Activated CD8-positive, alpha-beta memory T cell treated with anti-CD3 and anti-CD28 coated beads for 1 hour (primary cell): ENCODE results near the gene UBE2H.
"Not testable (repeated sequence)": the region's sequence is repeated elsewhere in the genome, so short reads cannot be mapped to it uniquely, and the experiment has no call there.

ENCODE experiments used
- DNase-seq, 2 donors: peaks; one replicate each; pipeline ENCODE4 v3.0.0-alpha.2; 2020; ENCODE audit warnings: low read depth in 1 of 2; ENCODE audit errors: extremely low read depth in 1 of 2

The UBE2H gene

DNA sequence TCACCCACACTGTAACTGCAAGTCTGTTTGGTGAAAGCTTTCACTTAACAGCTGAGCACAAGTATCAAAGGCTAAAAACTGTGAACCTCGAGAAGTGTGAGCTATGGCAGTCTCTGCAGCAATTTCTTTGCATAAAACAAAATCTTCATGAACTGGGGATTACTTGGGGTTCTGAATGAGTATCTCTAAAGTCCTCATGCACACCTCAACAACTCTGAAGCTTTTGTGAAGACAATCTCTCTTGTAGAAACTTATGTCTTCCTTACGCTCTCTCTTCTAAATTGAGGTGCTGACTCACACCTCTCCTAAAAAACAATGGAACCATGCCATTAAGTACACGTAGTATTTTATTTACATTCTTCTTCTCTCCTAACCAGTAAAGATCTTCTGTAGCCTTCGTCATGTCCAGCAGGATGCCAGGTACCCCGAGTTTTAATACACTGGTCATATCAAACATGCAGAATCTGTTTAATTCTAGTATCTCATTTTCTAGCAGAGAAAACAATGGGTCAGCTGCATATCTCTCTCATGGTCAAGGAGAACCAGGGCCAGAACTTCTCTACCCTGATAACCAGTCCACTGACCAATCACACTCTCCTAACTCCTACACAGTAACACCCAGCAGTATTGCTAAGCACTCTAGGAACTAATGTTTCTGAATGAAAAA, 76.9 kb downstream of the UBE2H start:
- no peak for DNase-seq

GRCh38 chr7:129875160-129875559, 77.6 kb downstream of the UBE2H start:
- DNase-seq = no peak

DNA sequence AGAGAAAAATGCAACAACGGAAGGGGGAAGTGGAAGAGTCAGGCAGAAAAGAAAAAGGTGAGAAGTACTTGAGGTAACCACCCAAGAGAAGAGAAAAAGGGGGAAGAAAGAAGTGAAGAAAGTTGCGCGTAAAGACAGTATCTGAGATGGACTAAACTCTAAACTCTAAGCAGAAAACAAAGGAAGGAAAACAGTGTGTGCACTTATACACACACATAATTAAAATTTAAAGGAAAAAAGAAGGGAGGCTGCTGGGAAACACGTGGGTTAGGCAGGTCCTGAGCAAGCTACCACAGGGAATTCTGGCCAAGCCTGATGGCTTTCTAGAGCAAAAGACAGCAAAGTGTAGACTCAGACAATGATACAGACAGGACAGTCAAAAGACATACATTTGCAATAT, 78.0 kb downstream of the UBE2H start:
- DNase-seq = no peak

DNA sequence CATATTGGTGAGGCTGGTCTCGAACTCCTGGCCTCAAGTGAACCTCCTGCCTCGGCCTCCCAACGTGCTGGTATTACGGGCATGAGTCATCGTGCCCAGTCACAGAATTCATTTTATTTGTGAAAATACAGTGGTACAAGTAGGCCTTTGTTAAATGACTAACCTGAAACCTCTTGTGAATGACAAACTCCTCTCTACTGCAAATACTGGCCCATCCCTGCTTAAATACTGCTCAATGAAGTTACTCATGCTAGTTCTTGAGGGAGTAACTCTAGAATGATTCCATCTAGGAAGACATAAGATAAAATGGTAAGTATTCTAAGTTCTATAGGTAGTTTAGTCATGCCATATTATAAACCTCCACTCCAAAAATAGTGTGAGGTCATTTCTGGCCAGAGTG, 80.7 kb downstream of the UBE2H start:
- no peak for DNase-seq

DNA sequence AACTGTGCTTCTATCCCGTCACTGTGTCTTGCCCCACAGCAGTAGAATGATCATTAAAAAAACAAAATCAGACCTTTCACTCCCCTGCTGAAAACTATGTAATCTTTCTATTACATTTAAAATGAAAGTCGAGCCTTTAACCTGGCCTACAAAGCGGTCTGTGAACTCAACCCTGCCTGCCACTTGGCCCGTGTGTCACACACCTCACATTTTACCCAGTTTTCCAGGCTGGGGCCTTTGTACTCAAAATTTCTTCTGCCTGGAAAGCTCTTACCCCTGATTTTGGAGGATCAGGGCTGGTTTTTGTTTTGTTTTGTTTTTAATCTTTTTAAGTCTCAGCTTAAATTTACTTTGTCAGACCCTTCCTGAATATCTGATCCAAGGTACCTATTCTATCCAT, 82.1 kb downstream of the UBE2H start:
- no peak for DNase-seq

- DNase-seq = no peak
Observed at GRCh38 chr7:129866251-129866650, 86.5 kb downstream of the UBE2H start.

GRCh38 chr7:129865925-129866201, 86.9 kb downstream of the UBE2H start:
- DNase-seq = no peak

GRCh38 chr7:129865093-129865924, 87.5 kb downstream of the UBE2H start:
- no peak for DNase-seq

DNA sequence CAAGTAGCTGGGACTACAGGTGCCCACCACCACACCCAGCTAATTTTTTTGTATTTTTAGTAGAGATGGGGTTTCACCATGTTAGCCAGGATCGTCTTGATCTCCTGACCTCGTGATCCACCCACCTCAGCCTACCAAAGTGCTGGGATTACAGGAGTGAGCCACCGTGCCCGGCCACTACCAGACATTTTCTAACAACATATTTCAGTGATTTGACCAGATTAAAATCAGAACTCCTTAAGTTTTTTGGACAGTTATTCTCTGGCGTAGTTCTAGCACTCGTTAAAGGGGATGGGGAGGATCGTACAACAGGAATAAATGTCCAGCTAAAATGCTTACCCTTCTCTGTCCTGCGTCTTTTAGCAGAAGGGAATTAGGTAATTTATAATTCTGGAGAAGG, 88.1 kb downstream of the UBE2H start:
- DNase-seq = not testable (repeated sequence)

DNA sequence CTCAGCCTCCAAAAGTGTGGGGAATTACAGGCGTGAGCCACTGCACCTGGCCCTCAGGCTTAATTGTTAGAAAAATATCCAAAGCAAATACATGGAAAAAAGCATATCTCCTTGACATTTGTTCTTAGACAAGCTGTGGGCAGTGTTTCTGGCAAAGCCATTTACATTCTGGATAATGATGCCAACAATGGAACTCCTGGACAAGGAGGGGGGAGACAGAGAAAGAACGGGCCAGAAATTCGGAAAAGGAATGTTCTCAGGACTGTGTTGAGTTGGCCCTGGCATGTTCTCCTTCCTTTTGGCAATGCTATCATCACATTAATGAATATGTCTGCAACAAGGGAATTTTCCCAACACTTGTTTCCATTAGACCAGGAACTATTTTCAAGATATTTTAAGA, 88.7 kb downstream of the UBE2H start:
- DNase-seq = no peak

DNA sequence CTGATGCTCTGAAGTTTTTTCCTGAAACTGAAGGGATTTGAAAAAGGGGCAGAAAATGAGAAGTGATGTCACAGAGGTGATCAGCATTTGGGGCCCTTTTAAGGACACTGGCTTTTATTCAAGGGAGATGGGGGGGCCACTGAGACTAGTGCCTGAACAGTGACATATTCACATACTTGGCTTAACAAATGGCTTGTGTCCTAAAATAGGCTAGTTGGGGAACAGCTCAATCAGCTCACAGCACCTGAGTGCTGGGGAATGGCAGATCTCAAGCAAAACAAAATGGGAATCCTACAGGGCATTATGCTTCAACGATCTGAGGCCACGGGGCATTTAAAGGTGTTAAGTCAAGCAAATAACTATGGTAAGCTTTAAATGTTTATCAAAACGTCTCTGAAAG, 90.1 kb downstream of the UBE2H start:
- no peak for DNase-seq

- DNase-seq = not testable (repeated sequence)
Observed at GRCh38 chr7:129860784-129861183, 92.0 kb downstream of the UBE2H start.

GRCh38 chr7:129859183-129859582, 93.6 kb downstream of the UBE2H start:
- no peak for DNase-seq

DNA sequence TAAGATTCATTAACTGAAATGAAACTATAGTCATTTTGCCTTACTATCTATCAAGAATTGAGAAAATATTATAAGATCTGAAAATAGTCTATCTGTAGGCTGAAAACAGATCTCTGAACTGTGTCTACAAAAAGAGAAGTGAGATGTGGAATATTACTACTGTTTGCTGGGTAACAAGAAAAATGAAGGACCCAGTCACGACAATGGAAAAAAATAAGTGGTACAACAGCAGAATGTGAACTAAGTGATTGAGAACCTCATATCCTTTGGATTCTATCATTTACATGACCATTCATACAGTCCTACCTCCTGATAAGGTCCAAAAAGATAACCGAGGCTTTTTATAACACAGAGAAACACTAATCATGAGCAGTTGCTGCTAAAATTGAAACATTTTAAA, 94.3 kb downstream of the UBE2H start:
- no peak for DNase-seq

- DNase-seq = no peak
Observed at GRCh38 chr7:129857313-129857712, 95.4 kb downstream of the UBE2H start.

DNA sequence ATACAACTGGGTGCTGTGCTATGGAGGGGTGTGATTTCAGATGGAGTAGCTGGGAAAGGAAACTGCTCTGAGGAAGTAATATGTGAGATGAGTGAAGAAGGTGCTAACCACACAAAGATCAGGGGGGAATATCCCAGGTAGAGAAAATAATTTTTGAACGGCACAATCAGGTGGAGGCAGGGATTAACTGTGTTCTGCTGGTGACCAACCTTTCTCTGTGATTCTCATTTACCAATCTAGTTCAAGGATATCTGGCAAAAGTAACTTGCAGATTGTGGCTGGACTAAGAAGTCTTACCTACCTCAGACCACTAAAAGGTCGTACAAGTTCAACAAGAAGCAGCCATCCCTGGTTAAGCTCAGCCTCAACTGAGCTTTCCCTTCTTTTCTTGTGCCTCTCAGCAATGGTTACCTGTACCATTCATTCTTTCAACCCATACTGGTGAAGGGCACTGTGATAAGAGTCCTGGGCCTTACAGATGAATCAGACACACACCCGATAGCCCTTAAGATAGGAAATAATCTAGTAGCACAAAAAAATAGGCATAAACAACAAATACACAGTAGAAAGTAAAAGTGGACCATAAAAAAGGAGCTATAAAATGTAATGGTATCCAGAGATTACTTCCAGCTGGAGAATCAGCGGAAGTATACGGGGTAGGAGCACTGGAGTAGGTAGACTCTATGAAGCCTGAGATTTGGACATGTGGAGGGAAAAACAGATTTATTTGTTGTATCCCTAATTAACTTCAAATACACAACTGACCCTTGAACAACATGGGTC, 96.6 kb downstream of the UBE2H start:
- DNase-seq = no peak

GRCh38 chr7:129855234-129855673, 97.5 kb downstream of the UBE2H start:
- no peak for DNase-seq

GRCh38 chr7:129854401-129854800, 98.4 kb downstream of the UBE2H start:
- DNase-seq = no peak

- no peak for DNase-seq
Observed at GRCh38 chr7:129853661-129854268, 99.0 kb downstream of the UBE2H start.

DNA sequence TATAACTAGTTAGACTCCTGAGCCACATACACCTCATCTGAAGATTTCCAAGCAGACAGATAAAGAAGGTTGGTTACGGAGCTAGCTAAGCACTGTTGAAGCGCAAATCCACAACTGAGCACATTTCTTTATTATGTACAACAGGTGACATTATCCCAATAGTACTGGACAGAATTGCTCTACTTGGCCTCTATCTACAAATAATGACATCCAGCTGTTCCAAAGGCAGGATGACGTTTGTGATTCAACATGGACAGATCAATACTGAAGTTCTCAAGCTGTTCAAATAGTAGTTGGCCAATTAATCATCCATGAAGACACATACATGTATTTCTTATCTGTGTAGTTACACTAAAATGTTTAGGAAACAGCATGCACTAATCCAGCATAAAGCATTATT, 101.0 kb downstream of the UBE2H start:
- DNase-seq = no peak

DNA sequence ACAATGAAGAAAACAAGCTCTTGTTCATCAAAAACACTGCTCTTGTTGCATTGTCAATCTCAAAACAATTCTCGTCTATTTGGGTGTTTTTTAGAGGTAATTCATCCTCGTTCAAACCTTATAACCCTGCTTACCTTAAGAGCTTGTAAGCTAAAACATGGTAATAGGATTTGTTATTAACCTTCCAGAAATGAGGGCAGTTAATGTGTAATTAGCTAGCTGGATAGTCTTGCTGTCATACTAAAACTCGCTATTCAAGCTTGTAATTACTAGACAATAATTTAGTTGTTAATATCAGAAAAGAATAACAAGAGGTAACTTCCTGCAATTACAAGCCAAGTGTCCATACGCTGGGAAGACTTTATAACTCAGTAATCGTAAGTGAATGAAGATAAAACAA, 101.6 kb downstream of the UBE2H start:
- no peak for DNase-seq
